Measurements from ENCODE around the gene LTBP2.

Gene LTBP2

GRCh38 chr14:74522740-74523139, 89.3 kb downstream of the LTBP2 start:
- DNase-seq = no peak

- no peak for DNase-seq
These were observed 90.3 kb downstream of the LTBP2 start for GRCh38 chr14:74521756-74522155.

GRCh38 chr14:74519316-74520074, 92.5 kb downstream of the LTBP2 start:
- peak; percentile 19 for DNase-seq

DNA sequence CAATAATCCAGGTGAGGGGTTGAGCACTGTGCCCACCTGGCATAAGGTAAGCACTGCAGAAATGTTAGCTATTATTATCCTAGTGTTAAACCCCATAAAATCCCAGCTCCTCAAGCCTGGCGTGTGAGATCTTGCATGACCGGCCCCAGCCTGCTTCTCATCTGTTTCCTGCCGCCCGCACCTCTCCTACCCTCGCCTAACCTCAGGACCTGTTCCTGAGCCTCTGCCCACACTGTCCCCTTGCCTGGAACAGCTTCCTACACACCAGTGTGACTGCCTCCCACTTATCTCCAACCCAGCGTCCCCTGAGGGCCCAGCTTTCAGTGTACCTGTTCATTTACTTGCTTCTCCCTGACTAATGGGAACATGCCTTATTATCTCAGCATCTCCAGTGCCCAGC, 93.8 kb downstream of the LTBP2 start:
- no peak for DNase-seq

DNA sequence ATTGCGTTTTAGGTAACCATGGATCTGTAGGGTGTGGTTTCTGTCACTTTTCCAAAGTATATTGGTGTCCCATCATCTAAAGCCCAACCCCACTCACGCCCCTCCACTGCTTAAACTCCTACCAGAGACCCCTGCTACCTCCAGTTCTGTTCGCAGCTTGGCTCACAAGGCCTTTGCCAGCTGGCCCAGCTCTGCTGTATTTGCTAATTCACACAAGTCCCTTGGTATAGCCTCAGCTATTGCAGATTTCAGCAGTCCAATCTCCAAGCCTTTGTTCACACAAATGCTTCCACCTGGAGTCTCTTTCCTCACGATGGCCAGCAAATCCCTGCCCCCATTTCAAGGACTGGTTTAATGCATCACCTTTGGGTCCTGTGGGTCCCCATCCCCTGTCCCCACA, 94.3 kb downstream of the LTBP2 start:
- no peak for DNase-seq

GRCh38 chr14:74516451-74517160, 95.4 kb downstream of the LTBP2 start:
- no peak for DNase-seq

DNA sequence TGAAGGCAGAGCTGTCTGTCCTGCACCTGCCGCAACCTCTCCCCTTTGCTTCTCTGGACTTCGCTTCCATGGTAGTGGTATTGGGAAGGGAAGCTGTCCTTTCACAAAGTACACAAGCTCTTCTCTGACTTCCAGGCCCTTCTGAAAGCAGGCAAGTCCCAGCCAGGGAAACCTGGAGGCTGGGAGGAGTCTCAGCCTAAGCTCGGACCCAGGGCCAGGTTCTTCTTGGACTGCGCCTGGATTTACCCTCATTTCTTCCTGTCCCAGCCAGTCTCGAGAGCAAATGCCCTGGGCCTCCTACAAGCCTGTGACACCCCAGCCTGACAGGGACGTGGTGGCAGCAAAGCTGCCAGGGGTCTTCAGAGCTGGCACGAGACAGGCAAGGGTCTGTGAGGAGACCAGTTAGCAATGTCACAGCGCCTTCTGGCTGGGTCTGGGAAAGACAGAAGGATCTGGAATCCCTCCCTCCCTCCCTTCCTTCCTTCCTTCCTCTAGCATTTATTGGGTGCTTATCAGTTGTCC, 96.1 kb downstream of the LTBP2 start:
- no peak for DNase-seq

DNA sequence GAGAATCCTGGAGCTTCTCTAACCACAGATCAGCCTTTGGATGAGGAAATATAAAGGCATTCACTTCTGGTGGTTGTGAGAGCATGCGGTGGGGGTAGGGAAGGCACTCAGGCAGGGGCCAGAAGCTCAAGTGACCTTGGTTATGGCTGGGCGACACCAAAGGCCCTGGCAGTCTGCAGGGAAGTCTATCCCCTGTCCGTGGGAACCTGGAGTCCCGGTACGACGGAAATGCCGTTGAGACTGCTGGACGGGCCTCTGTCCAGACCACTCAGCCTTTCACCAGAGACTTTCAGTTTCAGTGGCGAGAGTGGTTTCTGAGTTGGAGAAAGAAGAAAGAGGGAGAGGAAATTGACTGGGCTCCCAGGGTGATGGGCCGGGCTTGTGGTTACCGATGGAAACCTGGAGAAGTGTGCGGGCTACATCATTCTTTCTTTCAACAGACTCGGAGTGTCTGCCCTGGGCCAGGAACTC, 97.5 kb downstream of the LTBP2 start:
- DNase-seq = peak; percentile 63

GRCh38 chr14:74511966-74512830, 99.8 kb downstream of the LTBP2 start:
- no peak for DNase-seq

DNA sequence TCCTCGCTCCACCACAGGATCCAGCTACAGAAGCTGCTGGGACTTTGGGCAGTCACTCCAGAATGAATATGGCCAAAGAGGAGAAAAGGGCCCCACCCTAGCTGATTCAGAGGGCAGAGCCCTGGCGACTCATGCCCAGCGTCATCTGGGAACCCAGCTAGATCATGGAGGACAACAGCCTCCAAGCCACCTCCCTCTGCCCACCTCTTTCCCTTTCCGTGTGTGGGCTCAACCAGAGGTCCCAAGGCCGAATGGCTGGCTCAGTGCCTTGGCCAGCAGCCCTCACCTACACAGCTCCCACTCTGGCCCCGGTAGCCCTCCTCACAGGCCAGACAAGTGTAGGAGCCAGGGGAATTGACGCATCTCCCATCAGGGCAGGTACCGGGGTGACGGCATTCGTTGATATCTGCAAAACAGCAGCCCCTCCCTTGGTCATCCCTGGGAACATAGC, 101.1 kb downstream of the LTBP2 start:
- no peak for DNase-seq

GRCh38 chr14:74510223-74510931, 101.7 kb downstream of the LTBP2 start:
- DNase-seq = no peak

GRCh38 chr14:74509587-74510222, 102.3 kb downstream of the LTBP2 start:
- no peak for DNase-seq

- no peak for DNase-seq
These were observed 103.1 kb downstream of the LTBP2 start for GRCh38 chr14:74508844-74509428.

DNA sequence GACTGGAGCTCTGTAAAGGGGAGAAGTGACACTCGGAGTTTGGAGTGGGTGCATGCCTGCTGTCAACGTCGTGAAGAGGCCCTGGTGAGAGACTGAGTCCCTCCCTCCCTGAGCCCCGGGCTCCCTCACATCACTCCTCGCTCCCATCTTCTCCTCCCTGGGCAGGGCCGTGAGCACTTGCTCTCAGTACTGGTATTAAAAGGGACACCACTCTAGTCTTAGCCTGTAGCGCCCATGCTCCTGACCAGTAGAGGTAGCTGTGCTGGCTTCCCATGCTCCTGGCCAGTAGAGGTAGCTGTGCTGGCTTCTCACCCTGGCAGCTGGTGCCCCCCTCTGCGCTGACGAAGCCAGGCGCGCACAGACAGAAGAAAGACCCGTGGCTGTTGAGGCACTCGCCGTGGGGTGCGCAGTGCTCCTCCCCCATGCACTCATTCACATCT, 103.7 kb downstream of the LTBP2 start:
- DNase-seq = peak; percentile 22

DNA sequence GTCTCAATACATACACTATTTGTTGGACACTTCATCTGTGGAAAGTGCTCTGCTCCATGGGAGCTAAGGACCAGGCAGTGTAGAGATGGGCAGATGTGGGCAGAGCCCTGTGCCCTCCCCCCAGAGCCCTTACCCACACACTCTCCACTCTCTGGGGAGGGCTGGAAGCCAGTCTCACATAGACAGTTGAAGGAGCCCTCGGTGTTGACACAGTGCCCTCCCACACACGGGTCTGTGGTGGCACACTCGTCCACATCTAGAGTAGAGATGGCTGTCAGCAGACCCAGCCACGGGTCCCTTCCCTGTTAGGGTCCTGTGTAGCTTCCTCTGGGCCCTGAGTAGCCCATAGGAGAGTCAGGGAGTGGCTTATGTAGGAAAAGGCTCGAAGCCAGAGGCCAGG, 104.2 kb downstream of the LTBP2 start:
- no peak for DNase-seq

- no peak for DNase-seq
These were observed 105.0 kb downstream of the LTBP2 start for GRCh38 chr14:74507085-74507484.

DNA sequence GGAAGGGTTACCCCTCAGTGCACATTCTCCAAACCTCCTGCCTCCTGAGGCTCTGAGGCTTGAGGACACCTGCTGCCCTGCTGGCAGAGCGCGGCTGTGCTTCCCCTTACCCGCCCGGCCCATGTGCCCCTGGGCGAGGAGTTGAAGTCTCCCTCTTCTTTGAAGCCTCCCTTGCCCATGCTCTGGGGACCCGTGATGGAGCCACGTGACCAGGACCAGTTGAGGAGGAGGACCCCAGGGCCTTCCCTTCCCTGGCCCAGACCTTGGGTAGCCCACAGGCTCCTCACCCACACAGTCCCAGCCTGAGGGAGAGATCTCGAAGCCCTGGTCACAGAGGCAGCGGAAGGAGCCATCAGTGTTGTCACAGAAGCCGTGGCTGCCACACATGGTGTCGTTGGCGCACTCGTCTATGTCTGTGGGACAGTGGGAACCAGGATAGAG, 105.6 kb downstream of the LTBP2 start:
- no peak for DNase-seq

DNA sequence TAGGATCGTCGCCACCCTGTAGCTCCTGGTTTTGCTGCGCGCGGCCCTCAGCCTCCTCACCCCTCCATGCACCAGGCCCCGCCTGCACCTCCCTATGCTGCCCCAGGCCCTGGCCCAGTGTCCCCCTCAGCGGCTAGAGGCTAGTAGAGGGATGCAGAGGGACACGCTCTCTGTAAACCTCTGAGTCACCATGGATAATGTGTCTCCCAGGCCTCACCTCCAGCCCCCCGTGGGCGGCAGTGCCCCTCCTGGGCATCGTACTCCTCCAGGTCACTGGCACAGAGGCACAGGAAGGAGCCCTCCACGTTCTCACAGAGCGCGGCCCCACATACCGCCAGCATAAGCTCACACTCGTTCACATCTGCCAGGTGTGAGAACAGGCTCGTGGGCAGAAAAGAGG, 106.2 kb downstream of the LTBP2 start:
- no peak for DNase-seq

DNA sequence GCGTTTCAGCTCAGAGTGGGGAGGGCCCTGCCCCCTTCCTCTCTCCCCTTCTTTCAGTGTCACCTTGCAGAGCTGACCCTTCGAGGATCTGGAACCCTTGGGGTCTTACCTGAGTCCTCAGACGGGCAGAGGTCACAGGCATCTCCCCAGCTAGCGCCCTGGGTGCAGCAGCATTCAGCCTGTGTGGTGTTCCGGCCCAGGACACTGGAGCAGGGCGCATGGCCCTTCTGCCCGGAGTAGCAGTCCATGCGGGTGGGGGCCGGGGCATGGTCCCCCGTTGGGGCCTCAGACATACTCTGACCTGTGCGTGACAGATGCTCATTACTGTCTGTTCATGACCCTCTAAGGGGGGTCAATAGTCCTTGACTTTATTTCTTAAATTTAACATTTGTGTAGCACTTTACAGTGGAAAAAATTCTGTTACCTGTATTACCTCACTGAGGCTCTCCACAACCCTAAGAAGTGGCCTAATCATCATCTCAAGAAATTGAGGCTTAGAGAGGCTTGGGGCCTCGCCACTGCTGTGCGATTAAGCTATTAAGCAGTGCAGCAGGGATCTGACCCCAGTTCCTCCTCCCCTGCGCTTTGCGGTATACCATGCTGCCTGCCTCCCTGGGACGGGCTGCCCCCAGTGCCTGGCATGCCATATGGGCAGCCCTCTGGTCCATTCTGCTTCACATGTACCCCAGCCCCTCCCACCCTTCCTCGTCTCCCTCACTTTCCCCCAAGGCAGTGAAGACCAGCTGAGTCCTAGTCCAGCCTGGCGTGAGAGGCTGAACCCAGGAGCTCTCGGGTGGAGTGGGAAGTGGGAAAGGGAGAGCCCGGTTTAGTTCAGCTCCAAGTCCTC, 106.9 kb downstream of the LTBP2 start:
- no peak for DNase-seq

GRCh38 chr14:74504412-74504811, 107.6 kb downstream of the LTBP2 start:
- no peak for DNase-seq

All from NCI-H510A treated with DMSO at 0.1 percent for 48 hours (cell line).